Astrocyte of the cerebellum (primary cell): ENCODE measurements around the gene NODAL.

ENCODE experiments used
- DNase-seq: peaks from one replicate; pipeline ENCODE4 v3.0.0-alpha.2; 2011; ENCODE audit warnings: low read depth
- H3K4me3 ChIP-seq: 2 replicates; pipeline ENCODE4 v1.5.1; 2011; ENCODE audit warnings: mild to moderate bottlenecking, low read depth, low read length, moderate library complexity
- in situ Hi-C: cut with HindIII; loops from 2 replicates; pipeline ENCODE4 v1.10.0; 2017; ENCODE audit warnings: low sequenced_read_pairs
- TF ChIP-seq, protein P1 (sequence below): IDR thresholded peaks from 2 replicates; pipeline ENCODE4 v1.5.1; 2012; ENCODE audit warnings: low read length, low read depth, moderate library complexity, mild to moderate bottlenecking; ENCODE audit errors: missing control alignments

NODAL gene

DNA sequence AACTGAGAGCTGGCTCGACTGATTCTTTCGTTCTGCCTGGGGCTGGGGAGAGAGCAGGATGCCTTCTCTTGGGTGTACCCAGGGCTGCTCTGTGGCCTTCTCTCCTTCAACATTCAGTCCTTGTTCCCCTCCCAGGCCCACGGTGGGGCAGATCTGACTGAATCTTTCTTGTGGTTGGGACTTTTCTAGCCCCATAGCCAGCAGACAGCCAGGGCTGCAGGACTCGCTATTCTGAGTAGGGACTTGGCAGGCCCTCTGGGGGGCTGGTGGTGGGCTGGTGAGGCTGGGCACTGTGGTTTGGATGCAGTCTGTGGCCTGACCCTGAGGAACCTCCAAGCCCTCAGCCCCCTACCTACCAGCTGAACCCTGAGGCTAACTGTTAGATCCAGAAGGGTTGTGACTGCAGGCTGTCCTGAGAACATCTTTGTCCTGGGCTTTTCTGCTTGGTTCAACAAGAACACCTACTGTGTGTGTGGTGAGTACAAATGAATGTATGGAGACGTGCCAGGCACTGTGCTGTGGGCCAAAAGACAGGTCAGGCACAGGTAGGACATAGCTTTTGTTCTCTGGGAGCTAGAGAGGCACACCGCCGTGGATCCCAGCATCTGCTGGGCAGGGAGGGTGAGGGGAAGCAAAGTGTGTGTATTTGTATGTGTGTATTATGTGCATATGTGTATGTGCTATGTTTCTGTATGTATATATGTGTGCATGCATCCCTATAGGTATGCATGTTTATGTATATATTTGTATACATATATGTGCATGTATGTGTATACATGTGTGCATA, 35.0 kb upstream of the NODAL start:
- TF ChIP-seq, protein P1, sequence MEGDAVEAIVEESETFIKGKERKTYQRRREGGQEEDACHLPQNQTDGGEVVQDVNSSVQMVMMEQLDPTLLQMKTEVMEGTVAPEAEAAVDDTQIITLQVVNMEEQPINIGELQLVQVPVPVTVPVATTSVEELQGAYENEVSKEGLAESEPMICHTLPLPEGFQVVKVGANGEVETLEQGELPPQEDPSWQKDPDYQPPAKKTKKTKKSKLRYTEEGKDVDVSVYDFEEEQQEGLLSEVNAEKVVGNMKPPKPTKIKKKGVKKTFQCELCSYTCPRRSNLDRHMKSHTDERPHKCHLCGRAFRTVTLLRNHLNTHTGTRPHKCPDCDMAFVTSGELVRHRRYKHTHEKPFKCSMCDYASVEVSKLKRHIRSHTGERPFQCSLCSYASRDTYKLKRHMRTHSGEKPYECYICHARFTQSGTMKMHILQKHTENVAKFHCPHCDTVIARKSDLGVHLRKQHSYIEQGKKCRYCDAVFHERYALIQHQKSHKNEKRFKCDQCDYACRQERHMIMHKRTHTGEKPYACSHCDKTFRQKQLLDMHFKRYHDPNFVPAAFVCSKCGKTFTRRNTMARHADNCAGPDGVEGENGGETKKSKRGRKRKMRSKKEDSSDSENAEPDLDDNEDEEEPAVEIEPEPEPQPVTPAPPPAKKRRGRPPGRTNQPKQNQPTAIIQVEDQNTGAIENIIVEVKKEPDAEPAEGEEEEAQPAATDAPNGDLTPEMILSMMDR: no peak
- no peak overlapping the region for H3K4me3 ChIP-seq
- no peak for DNase-seq
- in situ Hi-C loops: no loop called here

DNA sequence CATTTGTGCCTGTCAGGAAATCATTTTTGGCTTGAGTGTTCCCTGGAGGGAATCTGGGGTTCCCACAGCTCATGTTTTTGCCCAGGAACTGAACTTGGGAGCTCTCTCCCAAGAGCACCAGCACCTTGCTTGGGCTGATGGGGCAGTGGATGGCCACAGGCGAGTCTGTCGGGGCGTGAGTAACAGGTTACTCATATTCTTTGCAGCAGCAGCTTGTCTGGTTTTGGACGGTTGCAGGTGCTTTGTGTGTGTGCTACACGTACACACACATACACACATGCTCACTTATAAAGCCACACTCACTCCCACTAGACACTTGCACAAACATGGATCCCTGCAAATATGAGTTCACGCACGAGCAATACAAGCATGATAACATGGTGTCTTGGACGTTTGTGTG, 34.2 kb upstream of the NODAL start:
- in situ Hi-C loops: no loop called here
- no peak overlapping the region for H3K4me3 ChIP-seq
- no peak for DNase-seq
- TF ChIP-seq, protein P1: no peak

DNA sequence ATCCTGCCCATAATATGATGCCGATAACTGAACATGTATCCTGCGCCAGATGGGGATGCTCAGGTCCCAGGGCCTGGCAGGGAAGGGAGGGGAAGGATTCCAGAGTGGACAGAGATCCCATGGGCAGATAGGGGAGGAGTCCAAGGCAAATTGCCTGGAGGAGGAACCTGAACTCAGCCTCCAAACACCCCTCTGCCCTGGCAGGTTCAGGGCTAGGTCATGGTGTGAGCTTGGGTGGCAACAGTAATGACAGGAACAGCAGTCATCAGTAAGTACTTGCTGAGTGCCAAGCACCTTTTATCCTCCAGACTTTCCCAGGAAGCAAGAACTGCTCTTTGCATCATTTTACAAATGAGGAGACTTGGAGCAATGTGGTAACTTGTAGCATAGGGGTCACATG, 33.3 kb upstream of the NODAL start:
- no peak overlapping the region for H3K4me3 ChIP-seq
- TF ChIP-seq, protein P1: no peak
- in situ Hi-C loops: loop anchor here (25.0 kb wide), 1 partner anchor 288 kb away; no protein-coding TSS in a partner anchor
- no peak for DNase-seq

DNA sequence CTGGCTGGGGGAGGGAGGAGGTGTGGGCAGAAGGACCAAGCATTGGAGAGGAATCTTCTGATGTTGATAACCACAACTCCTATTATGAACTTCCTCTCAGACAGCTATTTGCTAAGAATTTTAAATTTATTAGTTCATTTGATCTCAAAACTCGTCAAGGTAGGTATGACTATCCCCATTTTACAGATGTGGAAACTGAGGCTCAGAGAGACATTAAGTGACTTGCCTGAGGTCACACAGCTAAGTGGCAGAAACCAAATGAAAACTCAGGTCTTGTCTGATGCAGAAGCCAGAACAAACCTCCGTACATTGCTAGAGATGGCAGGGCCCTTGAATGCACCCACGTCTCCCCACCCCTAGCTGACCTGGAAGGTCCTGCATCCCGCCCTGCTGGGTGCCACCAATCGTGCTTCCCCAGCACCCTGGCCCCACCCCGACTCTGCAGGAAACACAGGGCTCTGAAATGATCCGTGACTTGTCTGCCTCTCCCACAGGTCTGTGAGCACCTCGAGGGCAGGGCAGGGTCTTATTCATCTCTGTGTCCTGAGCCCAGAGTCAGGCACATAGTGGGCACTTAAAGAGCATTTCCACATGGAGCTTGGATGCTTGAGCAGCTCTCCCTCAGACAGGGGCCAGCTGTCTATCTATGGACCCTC, 31.4 kb upstream of the NODAL start:
- no peak for DNase-seq
- in situ Hi-C loops: loop anchor here (25.0 kb wide), 1 partner anchor 289 kb away; no protein-coding TSS in a partner anchor
- H3K4me3 ChIP-seq: no peak overlapping the region
- TF ChIP-seq, protein P1: no peak

DNA sequence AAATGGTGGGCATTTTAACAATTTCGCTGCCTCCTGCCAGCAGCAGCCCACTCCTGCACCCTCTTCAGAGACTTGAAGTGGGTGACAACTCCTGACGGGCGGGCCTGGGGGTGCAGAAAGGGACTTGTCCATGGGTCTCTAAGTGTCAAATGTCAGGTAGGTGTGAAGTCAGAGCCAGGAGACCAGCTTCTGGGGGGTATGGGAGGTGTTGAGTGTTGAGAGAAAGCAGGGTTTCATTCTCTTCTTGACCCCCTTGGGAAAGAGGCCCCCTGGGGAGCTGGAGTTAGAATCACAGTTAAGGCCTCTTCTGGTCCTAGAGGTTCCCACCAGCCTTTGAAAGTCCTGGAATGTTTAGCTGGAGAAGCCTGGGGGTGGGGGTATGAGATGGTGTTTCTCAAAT, 25.5 kb upstream of the NODAL start:
- TF ChIP-seq, protein P1: no peak
- in situ Hi-C loops: loop anchor here (5.0 to 25.0 kb wide), 2 partner anchors 85 to 295 kb away; no protein-coding TSS in a partner anchor
- H3K4me3 ChIP-seq: no peak overlapping the region
- DNase-seq: no peak

DNA sequence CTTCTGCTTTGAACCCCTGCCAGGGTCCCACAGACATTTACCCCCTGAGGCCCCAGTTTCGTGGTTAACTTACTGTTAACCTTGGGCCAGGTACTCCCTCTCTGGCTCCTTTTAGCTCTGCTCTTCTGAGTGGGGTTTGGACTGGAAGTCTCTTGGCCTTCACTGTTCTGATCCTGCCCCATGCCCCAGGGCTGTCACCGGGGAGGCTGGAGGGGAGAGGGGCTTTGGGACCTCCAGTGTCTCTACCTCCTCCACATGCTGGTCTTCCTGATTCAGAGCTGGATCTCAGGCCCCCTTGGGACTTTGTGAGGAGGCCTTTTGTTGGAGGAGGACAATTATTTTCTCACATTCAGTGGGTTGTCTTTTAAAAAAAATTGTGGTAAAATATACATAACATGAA, 24.4 kb upstream of the NODAL start:
- TF ChIP-seq, protein P1: no peak
- in situ Hi-C loops: loop anchor here (5.0 to 25.0 kb wide), 2 partner anchors 86 to 296 kb away; no protein-coding TSS in a partner anchor
- no peak for DNase-seq
- H3K4me3 ChIP-seq: no peak overlapping the region
